Measurements from ENCODE around the gene MOCS3.
"Not testable (repeated sequence)": the region's sequence is repeated elsewhere in the genome, so short reads cannot be mapped to it uniquely, and the experiment has no call there.

MOCS3 gene

GRCh38 chr20:50953196-50953595, 5.4 kb upstream of the MOCS3 start:
- peaks cover 15 to 26% of the 10 kb centered on the region in 2 donors for H3K4me1 Mint-ChIP-seq (ENCODE audit: low read depth in 2 of 2)
- no peaks in the 10 kb centered on the region for H3K27me3 Mint-ChIP-seq
- peaks cover 85% of the 10 kb centered on the region for H3K36me3 Mint-ChIP-seq (ENCODE audit: insufficient read depth)
- no peak for DNase-seq
- no peak for ATAC-seq (replicated peaks)
- no peak overlapping the region for H3K4me3 Mint-ChIP-seq
- H3K27ac Mint-ChIP-seq: no peak overlapping the region
- H3K9me3 Mint-ChIP-seq: no peaks in the 10 kb centered on the region

DNA sequence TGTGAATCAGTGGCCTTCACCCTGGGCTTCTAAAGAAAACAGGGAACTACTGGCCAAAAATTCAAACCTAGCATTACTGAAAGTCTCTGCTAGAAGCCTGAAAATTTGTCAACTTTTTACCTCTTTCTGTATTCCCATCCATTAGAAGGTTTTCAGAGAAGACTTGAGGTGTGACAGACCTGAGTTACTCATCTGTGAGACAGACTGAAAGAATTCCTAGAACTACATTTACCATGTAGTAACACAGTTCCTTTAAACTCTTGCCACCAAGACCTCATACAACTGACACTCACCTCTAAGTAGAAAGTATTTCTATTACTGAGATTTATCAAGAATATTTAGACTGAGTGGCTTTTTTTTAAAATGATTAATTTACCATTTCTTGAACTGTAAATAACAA, 4.8 kb upstream of the MOCS3 start:
- H3K27me3 Mint-ChIP-seq: no peaks in the 10 kb centered on the region
- no peak for ATAC-seq (replicated peaks)
- H3K4me3 Mint-ChIP-seq: no peak overlapping the region
- H3K36me3 Mint-ChIP-seq (ENCODE audit: insufficient read depth): peaks cover 85% of the 10 kb centered on the region
- no peak for DNase-seq
- H3K27ac Mint-ChIP-seq: no peak overlapping the region
- H3K4me1 Mint-ChIP-seq (ENCODE audit: low read depth in 2 of 2): peaks cover 18 to 26% of the 10 kb centered on the region in 2 donors
- H3K9me3 Mint-ChIP-seq: no peaks in the 10 kb centered on the region

DNA sequence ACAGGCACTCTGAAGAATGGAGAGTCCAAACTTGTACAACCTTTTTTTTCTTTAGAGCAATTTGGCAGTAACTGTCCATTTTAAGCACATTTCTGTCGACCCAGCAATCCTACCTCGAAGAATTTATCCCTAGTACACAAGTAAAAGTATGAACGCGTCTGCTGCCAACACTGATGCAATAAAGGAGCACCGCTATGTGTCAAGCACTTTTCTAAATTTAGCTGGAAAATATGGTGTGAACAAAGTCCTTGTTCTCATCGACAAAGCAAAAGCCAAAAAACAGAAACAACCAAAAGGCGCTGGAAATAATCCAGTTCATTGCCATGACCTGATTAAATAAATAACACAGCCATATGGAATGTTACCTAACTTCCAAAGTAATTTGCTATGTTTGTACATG, 1.3 kb upstream of the MOCS3 start:
- no peak for DNase-seq

DNA sequence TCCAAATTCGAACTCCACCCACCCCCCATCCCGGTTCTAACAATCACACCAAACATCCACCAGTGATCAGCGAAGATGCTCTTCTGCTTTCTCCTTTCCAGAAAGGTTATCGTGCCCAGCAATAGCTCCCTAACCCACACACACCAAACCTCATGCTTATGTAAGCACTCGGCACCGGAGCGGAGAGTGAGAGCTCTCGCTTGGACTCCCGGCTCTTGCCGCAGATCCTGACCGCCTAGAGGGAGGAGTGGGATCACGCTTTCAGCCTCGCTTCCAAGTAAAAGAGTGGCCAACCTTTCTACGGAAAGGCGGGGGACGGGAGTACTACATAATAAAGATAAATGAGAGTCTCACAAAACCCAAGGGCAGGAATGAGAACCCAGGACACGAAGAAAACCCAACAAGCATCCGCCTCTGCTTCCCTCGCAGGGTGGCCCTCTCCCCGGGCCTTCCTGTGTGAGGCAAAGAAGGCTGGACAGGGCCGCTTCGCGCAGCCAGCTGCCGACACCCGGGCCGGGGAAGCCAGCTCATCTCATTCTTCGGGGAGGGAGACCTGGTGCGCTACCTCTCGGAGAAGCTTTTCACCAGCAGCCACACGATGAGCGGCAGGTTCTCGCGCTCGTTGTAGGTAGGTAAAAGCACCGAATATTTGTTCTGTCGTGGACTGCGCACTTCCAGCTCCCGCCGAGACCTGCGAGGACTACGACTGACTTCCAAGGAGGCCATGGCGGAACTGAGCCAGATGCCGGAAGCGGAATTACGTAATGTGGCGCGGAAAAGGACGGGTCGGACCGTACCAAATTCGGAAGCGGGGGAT, 612 bp upstream of the MOCS3 start, which contains the start of gene DPM1:
DPM1 (minus strand) TSS at position 735 of the 817 bp plus-strand sequence; CDS start at position 726, 9 bp downstream.
- Mint-ChIP-seq H3K9me3 (no peaks in the 10 kb centered on the region), H3K27me3 (no peaks in the 10 kb centered on the region), H3K4me1 (ENCODE audit: low read depth in 2 of 2) (peaks cover 27 to 34% of the 10 kb centered on the region in 2 donors), H3K4me3 (peak within 1 kb of the TSS; percentile 96 to 97), H3K27ac (peak within 1 kb of the TSS; percentile 99 to 100), H3K36me3 (ENCODE audit: insufficient read depth) (peaks cover 50% of the 10 kb centered on the region)
- ATAC-seq (replicated peaks) (peak; percentile 78), DNase-seq (peak; percentile 87 to 90 (median 89))

More for the DNA sequence above, 1.3 kb upstream of the MOCS3 start:
- peaks cover 27 to 34% of the 10 kb centered on the region in 2 donors for H3K4me1 Mint-ChIP-seq (ENCODE audit: low read depth in 2 of 2)
- no peaks in the 10 kb centered on the region for H3K9me3 Mint-ChIP-seq
- H3K36me3 Mint-ChIP-seq (ENCODE audit: insufficient read depth): peaks cover 55% of the 10 kb centered on the region
- H3K27ac Mint-ChIP-seq: peak overlapping the region; percentile 99 to 100
- ATAC-seq (replicated peaks): no peak
- no peaks in the 10 kb centered on the region for H3K27me3 Mint-ChIP-seq
- H3K4me3 Mint-ChIP-seq: peak overlapping the region; percentile 96 to 97

GRCh38 chr20:50959543-50960126, 1.0 kb downstream of the MOCS3 start:
- no peaks in the 10 kb centered on the region for H3K27me3 Mint-ChIP-seq
- ATAC-seq (replicated peaks) (no peak), DNase-seq (no peak)
- no peaks in the 10 kb centered on the region for H3K9me3 Mint-ChIP-seq
- H3K27ac Mint-ChIP-seq: peak overlapping the region; percentile 99 to 100
- peaks cover 27 to 34% of the 10 kb centered on the region in 2 donors for H3K4me1 Mint-ChIP-seq (ENCODE audit: low read depth in 2 of 2)
- peaks cover 35% of the 10 kb centered on the region for H3K36me3 Mint-ChIP-seq (ENCODE audit: insufficient read depth)
- H3K4me3 Mint-ChIP-seq: peak overlapping the region; percentile 96 to 97

DNA sequence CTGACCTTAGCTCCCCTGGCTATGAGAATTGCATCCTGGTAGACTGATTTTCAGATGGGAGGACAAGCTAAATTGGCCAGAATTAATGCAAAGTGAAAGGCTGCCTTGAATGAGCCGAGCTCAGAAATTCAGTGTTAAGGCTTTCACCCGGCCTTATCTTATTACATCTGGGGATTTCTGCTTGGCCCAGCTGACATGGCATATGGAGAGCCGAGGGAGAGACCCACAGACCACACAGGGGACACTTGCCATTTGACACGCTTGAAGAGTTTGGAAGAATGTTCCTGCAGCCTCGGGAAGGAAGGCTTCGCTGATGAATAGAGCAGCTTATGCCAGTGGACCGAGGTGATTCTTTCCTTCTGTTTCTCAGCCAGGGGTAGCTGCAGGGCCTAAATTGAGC, 9.0 kb downstream of the MOCS3 start:
- Mint-ChIP-seq H3K27ac (no peak overlapping the region), H3K27me3 (peaks cover 6 to 15% of the 10 kb centered on the region in 2 donors), H3K9me3 (no peaks in the 10 kb centered on the region), H3K4me3 (no peak overlapping the region), H3K4me1 (ENCODE audit: low read depth in 2 of 2) (no peaks in the 10 kb centered on the region), H3K36me3 (ENCODE audit: insufficient read depth) (peaks cover 6% of the 10 kb centered on the region)
- no peak for DNase-seq
- ATAC-seq (replicated peaks): no peak

DNA sequence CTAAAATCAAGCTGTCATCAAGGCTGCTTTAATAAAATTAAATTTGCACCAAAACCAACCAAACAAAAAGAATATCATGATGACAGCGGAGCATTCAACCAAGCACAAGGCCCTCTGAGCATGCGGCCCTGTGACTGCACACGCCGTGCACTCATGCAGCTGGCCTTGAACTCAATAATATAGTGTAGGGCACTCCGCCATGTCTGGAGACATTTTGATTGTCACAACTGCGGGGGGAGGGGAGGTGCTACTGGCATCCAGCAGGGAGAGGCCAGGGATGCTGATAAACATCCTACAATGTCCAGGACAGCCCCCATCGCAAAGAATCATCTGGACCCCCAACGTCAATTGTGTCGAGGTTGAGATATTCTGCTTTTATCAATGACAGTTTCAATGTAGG, 9.7 kb downstream of the MOCS3 start:
- DNase-seq: no peak
- no peaks in the 10 kb centered on the region for H3K9me3 Mint-ChIP-seq
- no peak overlapping the region for H3K4me3 Mint-ChIP-seq
- peaks cover 3% of the 10 kb centered on the region for H3K36me3 Mint-ChIP-seq (ENCODE audit: insufficient read depth)
- no peak overlapping the region for H3K27ac Mint-ChIP-seq
- peaks cover 9 to 21% of the 10 kb centered on the region in 2 donors for H3K27me3 Mint-ChIP-seq
- no peaks in the 10 kb centered on the region for H3K4me1 Mint-ChIP-seq (ENCODE audit: low read depth in 2 of 2)
- no peak for ATAC-seq (replicated peaks)

DNA sequence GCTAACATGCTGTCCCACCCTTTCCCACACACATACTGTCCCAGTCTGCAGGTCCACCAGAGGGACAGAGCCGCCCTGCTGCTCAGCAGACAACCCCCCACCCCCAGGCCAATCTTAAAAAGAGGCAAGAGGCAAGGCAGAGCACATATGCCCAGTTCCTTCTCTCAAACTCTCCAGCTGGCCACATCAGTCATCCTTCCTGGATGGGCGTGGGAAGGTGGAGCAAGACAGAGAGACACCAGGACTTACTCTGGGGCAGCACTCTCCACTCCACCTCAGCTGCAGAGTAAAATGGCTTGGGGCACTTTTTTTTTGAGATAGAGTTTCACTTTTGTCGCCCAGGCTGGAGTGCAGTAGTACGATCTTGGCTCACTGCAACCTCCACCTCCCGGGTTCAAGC, 10.8 kb downstream of the MOCS3 start:
- no peak for ATAC-seq (replicated peaks)

GRCh38 chr20:50969912-50970311, 11.3 kb downstream of the MOCS3 start:
- Mint-ChIP-seq H3K36me3 (ENCODE audit: insufficient read depth) (no peaks in the 10 kb centered on the region), H3K4me3 (no peak overlapping the region), H3K27ac (no peak overlapping the region), H3K9me3 (no peaks in the 10 kb centered on the region), H3K4me1 (ENCODE audit: low read depth in 2 of 2) (no peaks in the 10 kb centered on the region), H3K27me3 (peaks cover 11 to 30% of the 10 kb centered on the region in 2 donors)
- ATAC-seq (replicated peaks) (no peak), DNase-seq (no peak)

More for the DNA sequence above, 10.8 kb downstream of the MOCS3 start:
- Mint-ChIP-seq H3K4me1 (ENCODE audit: low read depth in 2 of 2) (no peaks in the 10 kb centered on the region), H3K27me3 (peaks cover 11 to 26% of the 10 kb centered on the region in 2 donors), H3K4me3 (no peak overlapping the region), H3K27ac (no peak overlapping the region), H3K9me3 (no peaks in the 10 kb centered on the region), H3K36me3 (ENCODE audit: insufficient read depth) (peaks cover 3% of the 10 kb centered on the region)
- DNase-seq: no peak

DNA sequence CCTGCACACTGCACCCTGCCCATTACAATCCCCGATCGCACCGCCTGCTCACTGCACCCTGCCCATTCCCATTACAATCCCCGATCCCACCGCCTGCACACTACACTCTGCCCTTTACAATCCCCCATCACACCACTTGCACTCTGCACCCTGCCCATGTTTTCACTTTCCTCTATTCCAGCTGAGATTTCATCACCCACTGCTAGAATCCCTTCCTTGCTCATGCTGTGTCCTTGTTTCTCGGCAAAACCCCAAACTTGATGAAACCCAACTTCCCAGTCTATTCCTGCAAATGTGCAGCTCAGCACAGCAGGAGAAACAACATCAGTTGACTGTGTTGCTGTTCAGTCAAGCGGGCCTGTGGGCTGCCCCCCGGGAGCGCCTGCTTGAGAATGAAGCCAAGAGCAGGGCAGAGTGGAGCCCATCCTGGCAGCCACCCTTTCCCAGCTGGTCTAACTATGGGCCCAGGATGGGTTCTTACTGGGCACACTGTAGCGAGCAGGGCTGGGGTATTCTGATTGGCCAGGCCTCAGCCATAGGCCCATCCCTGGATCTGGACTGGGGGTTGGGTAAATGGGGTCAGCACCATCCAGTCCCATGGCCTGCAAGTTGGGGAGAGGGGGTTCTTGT, 17.2 kb downstream of the MOCS3 start:
- no peak for ATAC-seq (replicated peaks)
- Mint-ChIP-seq H3K4me1 (ENCODE audit: low read depth in 2 of 2) (peaks cover 0 to 2% of the 10 kb centered on the region in 2 donors), H3K27ac (no peak overlapping the region), H3K9me3 (no peaks in the 10 kb centered on the region), H3K27me3 (peaks cover 45 to 73% of the 10 kb centered on the region in 2 donors), H3K36me3 (ENCODE audit: insufficient read depth) (no peaks in the 10 kb centered on the region), H3K4me3 (no peak overlapping the region)
- DNase-seq: no peak

- Mint-ChIP-seq H3K27me3 (peaks cover 46 to 84% of the 10 kb centered on the region in 2 donors), H3K4me3 (no peak overlapping the region), H3K36me3 (ENCODE audit: insufficient read depth) (no peaks in the 10 kb centered on the region), H3K4me1 (ENCODE audit: low read depth in 2 of 2) (peaks cover 0 to 6% of the 10 kb centered on the region in 2 donors), H3K9me3 (no peaks in the 10 kb centered on the region), H3K27ac (no peak overlapping the region)
- ATAC-seq (replicated peaks) (no peak), DNase-seq (no peak)
These were observed 18.7 kb downstream of the MOCS3 start for GRCh38 chr20:50977066-50978021.

GRCh38 chr20:50978533-50978932, 19.9 kb downstream of the MOCS3 start:
- peaks cover 47 to 88% of the 10 kb centered on the region in 2 donors for H3K27me3 Mint-ChIP-seq
- not testable (repeated sequence) for DNase-seq; ATAC-seq (replicated peaks); H3K4me1 Mint-ChIP-seq (ENCODE audit: low read depth in 2 of 2); H3K9me3 Mint-ChIP-seq; H3K36me3 Mint-ChIP-seq (ENCODE audit: insufficient read depth); H3K27ac Mint-ChIP-seq; H3K4me3 Mint-ChIP-seq
